ENCODE data around the gene SAP25.

SAP25 gene

DNA sequence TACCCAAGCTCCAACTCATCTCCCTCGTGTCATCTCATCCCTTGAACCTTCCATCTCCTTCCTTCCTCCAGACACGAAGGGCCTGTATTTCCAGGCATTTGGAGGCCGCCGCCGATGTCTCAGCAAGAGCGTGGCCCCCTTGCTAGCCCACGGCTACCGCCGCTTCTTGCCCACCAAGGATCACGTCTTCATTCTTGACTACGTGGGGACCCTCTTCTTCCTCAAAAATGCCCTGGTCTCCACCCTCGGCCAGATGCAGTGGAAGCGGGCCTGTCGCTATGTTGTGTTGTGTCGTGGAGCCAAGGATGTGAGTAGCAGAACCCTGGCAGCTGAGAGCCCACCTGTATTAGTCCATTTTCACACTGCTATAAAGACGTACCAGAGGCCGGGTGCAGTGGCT, 17.9 kb upstream of the SAP25 start:
- no peak for DNase-seq

DNA sequence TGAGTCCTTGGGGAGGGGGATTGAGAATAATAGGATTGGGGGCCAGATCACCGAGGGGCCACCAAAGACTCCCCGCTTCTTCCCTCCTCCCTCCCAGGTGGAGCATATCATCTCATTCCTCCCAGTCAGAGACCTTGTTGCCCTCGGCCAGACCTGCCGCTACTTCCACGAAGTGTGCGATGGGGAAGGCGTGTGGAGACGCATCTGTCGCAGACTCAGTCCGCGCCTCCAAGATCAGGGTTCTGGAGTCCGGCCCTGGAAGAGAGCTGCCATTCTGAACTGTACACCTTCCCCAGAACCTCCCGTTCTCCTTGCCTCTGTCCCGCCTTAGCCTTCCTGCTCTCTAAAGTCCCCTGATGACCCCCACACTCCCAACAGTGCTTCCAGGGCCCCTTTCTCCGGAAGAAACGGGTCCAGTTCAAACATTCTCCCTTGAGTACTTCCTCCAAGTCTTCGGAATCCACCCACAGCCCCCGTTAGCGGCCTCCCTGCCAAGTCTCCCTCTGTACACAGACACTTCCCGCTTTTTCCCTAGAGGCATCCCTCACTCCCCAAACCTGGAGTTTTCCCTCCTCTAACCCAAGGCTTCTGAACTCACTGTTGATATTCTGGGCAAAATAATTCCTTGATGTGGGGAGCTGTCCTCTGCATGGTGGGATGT, 16.5 kb upstream of the SAP25 start:
- no peak for DNase-seq

DNA sequence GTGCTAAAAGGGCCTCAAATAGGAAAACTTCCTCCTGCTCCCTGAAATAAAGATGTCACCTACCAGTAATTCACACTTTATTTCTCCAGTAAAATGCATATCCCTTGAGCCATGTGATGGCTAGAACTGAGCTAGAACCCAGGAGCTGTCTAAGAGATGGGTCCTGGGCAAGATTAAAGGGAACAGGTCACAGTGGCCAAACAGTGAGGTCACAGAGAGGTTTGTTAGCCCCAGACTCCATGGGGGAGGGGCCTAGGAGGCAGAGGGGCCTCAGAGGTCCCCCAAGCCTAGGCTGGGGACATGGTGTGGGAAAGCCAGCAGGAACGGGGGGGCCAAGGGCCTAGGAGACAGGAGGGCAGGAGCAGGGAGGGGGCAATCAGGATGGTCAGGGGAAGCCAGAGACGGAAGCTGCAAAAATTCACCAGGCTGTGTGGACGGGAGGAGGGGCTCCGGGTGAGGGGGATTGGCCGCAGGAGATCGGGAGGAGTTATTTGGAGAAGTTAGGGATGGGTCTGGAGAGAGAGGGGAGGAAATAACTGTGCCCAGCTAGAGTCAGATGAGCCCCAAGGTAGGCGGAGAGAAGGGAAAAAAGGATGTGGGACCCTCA, 15.7 kb upstream of the SAP25 start:
- DNase-seq: no peak

DNA sequence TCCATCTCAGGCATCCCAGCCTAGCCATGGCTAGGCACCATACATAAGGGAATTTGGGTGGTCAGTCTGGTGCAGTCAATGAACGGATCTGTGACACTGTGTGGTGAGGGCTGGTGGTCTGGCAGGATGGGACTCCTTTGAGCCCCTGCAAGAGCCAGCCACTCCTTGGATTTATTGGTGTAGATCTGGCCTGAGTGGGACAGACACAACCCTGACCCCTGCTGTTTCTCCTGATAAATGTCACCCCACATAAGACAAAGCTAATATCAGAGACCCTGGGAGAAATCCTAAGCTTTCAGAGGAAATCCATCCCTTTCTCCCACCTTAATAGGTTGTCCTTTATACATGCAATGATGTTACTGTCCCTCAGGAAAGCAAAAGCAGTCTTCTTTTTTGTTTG, 14.7 kb upstream of the SAP25 start:
- DNase-seq: no peak

DNA sequence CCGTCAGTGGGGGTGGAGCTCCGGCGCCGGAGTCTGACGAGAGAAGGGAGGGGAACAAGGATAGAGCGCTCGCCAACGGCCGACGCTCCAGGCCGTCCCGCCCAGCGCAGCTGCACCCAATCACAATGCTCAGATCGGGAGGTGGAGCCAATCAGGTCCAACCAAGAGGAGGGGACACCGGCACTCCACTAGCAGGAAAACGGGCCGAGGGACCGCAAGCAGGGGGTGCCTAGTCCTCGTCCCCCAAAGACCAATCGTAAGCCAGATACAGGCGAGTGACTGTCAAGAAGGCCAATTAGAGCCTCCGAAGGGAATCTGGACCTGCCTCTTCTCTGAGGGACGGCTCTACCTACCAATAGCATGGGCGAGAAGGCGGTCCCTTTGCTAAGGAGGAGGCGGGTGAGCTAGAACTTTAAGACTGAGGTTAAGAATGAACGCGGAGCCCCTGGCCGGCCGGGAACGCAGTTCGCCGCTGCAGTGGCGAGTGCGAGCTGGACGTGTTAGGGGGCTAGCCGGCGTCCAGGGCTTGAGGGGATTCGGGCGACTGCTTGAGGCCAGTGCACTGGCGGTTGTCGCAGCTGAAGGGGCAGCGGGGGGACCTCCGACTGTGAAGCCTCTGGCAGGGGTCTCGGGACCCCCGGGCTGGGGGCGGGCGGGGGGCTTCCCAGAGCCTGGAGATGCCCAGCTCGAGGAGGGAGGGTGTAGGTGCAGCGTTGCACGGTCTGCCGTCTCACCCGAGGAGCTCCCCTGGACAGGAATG, 12.7 kb upstream of the SAP25 start, which contains the start of gene FBXO24:
FBXO24 (plus strand) TSS at position 63 of the 760 bp plus-strand sequence; CDS start at position 361, 298 bp downstream.
- peak; percentile 99 for DNase-seq

DNA sequence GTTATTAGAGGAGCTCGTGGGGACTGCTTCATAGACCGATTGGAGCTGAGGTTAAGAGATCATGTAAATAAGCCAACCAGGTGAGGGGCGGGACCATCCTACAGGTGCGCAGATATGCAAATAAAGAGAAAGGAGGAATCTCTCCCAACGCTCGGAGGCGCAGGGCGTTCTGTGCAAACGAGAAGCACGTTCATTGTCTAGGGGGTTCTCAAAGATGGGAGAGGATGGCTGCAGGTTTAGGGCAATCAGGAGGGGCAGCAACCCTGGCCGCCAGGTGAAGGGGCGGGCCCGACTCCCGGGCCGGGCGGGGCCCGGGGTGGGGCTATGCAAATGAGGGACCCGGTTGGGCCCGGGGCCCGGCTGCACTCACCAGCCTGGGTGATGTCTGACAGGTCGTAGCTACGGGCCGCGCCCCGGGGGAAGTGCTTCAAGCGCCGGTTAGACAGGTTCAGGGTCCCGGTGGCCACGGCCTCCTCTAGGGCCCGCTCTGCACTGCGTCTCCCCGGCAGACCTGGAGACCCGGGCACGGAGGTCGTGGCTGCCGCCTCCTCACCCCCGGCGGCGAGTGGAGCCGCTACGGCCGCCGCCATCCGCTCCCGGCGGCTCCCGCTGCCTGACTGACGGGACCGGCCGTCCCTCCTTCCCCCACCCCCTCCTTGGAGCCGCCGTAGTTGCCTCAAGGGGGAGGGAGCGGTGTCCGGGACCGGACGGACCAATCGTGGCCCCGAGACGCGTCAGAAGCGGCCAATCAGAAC, 12.0 kb upstream of the SAP25 start, which contains the start of gene LRCH4:
LRCH4 (minus strand) TSS at position 619 of the 755 bp plus-strand sequence; CDS start at position 590, 29 bp downstream.
- DNase-seq: peak; percentile 72

DNA sequence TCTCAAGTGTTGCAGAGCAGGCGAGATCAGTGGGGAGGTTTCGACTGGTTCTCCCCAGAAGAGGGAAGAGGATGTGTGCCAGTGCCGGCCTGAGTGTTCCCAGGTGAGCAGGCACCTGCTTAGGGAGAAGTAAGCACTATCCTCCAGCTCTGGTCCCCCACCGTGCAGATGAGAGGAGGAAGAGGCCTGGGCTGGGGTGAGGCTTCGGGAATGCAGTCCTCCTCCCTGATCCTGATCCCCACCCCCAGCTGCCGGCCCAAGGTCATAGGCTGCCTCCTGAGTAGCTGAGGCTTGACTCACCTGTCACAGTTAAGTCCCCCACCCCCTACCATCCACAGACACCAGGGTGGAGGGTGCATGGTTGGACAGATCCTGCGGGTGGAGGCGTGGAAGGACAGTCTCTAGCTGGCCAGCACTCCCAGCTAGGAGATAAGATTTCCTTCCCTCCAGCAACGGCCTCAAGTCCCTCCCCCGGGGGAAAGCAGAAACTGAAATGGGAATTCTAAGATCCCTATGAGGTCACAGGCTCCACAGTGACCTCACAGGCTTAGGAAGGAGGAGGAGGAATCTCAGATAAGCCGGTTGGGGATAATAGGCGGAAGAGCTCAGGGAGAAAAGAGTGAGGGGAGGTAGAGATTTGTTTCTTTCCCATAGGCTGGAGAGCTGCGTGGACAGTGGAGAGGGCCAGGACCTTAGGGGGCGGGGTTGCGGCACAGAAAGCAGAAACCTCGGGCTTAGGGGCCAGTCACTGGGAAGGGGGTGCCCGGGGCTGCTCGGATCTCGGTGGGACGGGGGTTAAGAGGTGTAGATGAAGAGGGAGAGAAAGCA, 11.2 kb upstream of the SAP25 start:
- DNase-seq: no peak

DNA sequence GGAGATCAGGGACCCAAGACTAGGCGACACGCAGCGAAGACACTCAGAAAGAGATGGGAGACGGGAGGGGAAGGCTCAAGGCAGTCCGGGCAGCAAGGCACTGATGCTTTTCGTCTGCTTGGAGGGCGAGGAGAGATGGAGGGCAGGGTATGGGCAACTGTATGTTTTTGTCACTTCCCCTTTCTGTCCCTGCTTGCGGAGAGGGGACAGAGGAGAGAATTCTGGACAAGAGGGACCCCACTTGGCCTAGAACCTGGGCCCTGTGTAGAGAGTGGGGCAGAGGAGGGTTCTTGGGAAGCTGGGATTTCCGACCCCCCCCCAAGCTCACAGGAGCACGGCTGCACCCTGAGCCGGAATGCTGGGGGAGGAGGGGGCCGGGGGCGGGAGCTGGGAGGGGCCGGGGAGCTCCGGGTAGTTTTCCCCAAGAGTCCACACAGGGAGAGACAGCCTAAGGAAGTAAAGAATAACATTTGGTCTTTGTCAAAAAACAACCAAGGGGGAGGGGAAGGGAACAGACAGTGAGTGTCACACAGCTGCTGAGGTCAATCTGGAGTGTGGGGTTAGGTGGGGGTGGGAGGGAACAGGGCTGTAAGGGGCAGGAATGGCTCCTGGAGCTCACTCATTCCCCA, 10.5 kb upstream of the SAP25 start:
- DNase-seq: no peak

DNA sequence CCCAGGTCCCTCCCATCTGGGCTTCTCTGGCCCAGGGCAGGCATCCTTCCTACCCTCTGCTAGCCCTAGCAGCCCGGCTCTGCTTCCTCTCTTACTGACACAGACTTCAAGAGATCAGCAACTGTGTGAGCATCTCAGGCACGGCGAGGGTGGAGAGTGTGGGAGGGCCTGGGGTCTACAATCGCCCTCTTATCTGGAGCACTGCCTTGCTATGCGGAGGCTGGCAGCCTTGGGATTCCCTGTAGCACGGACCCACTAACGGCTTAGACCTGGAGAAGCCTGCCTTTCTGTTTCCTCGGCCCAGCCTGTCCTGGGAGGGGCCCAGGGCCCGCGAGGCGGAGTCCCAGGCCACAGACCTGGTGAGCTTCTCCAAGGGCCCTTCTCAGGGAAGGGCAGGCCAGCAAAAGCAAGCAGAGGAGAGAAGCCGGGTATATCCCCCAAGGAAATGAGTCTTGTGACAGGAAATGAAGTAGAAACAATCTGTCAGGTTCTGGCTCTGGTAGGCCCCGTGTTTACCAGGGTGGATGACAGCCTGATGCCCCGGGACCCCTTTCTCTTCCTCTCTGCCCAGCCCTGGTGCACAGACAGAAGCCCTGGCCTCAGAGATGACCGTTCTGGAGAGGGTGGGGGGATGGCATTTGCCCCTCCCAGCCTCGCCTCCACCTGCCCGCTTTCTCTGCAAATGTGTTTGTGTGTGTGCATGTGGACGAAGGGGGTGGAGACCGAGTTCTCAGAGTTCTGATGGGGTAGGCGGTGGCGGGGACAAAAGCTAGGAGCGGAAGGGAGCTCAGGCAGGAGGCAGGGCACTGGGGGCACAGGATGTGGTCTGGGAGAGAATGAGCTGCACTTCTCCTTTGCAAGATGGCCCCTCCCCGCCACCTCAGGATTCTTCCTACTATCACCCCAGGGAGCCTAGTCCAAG, 9.7 kb upstream of the SAP25 start:
- peak; percentile 82 for DNase-seq

DNA sequence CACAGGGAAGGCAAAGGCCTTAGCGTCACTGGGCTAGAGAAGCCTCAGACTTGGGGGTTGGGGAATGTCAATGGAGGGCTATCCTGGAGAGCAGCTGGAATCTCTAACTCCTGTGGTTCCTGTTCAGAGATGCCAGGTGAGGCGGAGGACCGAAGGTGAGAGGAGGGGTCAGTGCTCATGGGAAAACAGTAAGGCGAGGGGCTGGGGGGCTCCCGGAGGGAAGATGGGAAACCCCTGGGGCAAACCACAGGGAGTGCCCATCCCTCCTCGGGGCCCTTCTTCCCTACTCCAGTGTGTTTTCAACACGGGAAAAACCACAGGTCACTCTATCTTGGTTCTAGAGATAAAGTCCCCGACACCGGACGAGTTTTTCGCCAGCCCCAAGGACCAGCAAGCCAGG, 8.9 kb upstream of the SAP25 start:
- no peak for DNase-seq

DNA sequence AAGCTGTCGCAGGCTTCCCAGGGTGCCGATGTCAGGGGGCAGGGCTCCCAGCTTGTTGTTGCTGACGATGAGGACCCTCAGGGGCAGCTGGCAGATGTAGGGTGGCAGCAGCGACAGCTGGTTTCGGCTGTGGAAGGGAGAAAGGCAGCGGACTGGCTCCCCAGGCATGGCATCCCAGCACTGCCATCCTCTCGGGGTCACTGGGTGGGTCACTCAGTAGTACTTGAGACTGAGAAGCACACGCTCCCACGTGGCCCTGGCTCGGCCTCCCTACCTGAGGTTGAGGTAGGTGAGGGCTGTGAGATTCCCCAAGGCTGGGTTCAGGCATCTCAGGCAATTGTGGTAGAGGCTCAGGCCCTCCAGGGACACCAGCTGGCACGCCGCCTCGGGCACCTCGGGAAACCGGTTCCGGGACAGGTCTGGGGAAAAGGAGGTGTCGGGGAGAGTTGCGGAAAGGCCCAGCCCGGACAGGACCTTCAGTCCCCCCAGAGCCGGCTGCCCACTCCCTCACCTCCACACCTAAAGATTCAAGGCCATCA, 8.4 kb upstream of the SAP25 start:
- DNase-seq: no peak

DNA sequence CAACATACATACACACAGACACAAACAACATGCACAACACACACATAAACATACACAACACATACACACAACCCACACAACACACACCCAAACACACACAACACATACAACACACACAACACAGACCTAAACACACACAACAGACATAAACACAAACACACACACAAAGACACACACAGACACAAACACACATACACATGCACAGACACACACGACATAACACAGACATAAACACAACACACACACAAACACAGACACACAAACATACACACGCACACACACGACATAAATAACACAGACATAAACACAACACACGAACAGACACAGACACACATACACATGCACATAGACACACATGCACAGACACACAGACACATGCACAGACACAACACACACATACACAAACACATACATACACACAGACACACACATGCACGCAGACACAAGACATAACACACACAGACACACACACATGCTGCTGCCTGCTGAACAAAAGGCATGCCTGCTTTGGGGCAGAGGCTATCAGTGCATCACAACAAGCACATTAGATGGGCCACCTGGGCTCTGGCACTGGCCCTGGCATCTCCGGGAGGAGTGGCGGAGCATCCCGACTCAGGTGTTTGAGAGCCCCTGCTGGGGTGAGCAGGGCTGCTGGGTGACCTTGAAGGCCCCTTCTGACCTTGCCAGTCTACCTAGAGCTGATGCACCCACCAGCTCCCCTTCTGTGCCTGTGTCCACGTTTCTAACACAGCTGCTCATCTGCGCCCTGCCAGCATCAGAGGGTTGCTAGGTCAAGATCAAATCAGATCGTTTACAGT, 7.0 kb upstream of the SAP25 start:
- no peak for DNase-seq

DNA sequence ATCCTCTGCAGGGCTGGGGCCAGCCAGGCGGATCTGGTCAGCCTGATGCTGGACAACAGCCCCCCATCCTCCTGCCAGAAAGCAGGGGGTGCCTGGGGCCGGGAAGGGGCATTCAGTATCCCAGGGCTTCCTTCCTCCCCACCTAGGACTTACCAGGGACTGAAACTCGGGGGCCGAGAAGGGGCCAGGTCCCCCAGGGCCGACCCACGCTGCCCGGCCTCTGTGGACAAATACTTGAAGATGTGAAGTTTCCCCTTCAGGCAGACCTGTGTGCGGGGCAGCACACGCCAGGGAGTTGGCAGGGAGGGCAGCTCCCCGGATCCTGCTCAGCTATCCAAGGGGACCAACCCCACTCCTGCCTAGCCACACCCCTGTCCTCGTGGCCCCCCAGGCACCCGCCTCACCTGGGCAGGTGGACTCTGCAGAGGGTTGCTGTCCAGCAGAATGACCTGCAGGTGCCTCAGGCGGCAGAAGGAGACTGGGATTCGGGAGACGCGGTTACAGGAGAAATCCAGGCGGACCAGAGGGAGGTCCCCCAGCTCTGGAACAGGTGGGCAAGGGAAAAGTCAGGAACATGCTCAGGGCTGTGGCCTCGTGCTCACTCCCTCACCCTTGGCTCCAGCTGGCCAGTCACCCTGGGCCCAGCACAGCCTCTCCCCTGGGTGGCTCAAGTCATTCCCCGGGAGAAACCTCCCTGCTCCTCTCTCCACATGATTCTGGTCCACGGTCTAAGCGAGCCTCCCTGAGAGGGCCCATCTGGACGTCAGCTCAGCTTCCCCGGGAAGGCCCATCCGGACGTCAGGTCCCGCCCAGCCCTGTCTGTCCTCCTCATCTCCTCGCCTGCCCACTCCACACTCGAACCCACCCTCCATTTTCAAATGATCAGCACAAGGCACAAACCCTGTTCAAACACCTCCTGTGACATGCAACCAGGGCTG, 4.8 kb upstream of the SAP25 start:
- DNase-seq: no peak

DNA sequence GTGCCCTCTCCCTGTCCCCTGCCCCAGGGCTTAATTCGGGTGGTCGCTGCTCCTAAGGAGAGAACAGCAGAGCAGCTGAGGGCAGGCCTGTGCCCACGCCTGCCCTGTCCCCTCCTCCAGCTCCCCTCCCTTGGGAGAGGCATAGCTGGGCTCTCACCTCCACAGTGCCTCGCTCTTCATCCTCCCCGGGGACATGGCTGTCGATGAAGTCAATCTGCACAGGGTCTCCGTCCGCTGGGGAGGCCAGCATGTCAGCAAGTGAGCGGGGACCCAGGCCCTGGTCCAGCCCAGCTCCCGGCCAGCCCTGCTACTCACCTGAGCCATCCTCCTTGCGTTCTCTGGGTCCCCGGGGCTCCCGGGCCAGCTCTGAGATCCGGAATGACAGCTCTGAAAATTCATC, 3.8 kb upstream of the SAP25 start:
- DNase-seq: no peak

DNA sequence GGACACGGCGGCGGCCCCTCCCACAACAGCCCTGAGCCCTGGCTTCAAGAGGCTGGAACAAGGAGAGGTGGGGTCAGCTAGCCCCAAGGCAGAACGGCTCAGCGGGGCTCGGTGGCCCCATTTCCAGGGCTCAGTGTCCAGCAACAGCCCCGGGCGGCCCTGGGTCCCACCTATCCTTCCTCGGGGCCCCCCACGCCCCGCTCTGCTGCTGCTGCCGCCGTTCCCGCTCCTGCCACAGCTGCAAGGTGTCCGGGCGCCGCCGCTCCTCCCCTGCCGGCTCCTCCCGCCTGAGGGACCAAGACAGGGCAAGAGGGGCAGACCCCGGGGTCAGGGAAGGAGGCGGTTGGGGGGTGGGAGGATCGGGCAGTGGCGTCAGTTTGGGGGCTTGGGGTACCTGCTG, 3.4 kb upstream of the SAP25 start:
- no peak for DNase-seq

DNA sequence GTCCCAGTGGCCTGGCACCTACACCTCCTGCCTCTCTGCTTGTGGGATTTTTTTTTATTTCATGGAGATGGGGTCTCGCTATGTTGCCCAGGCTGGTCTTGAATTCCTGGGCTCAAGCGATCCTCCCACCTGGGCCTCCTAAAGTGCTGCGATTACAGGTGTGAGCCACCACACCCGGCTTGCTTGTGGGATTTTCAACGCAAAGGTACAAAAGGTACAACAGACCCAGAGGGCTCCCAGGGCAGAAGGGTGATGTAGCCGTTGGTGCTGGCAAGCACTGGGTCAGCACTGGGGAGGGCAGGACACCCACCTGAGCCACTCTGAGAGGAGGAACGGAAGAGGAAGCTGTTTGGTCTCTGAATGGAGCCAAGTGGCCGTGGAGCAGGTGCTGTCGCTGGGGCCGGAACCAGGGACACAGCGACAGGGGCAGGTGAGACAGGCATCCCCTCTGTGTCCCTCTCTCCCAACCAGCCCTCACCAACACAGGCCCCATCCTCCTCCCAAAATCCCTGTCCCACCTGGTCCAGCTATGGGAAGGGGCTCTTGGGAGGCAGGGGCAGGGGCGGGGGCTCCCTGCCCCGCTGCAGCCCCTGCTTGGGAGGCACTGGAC, 2.8 kb upstream of the SAP25 start:
- DNase-seq: no peak

DNA sequence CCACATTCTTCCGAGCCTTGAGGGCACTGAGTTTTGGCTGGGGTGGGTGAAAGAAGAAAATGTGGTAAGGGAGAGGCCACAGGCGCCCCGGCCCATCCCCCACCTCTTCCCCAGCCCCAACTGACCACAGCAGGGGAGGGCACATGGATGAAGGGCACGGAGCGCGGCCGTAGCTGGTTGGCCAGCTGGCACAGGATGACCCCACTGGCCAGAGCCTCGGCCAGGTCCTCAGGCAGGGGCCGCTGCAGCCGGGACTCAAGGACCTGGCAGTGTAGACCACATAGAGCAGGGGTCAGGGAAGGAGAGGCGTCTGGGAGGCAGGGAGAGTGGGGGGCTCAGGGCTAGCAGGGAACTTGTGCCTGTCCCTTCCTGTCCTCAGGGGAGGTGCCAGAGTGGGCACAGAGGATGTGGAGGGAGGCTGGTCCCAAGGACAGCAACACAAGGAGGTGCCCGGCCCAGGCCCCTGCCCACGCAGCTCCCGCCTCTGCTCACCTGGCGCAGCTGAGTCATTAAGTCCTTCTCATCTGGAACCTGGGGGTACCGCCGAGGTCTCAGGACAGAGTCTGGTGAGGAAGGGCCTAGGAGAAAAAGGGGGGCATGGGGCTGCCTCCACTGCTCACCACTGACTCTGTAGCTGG, 2.2 kb upstream of the SAP25 start:
- DNase-seq: no peak
